Caco-2 (cell line): ENCODE measurements around the gene CRB1. TPM values are rescaled to one million over a fixed set of nuclear protein-coding genes. Genes with fewer than 3 reads are reported as not detected.
A peak's percentile ranks its signal among the peaks of the same experiment; 100 is the strongest.

Experiments
- BruUV-seq: library from RNA; stranded (reverse); fragments of 400-500 nt; replicated peaks from 2 replicates; lab custom pipeline; 2021; lab: Mats Ljungman, UMichigan
- CTCF ChIA-PET: fragments of 300-600 bp; sonication (Branson Sonifier 250); formaldehyde crosslinking; loops from one replicate; lab custom pipeline; 2022; ENCODE audit warnings: antibody characterized with exemption; lab: Charles Lee
- POLR2A ChIA-PET: fragments of 300-600 bp; sonication (Branson Sonifier 250); formaldehyde crosslinking; loops from one replicate; lab custom pipeline; 2022; ENCODE audit warnings: antibody characterized with exemption; lab: Charles Lee
- DNase-seq, 2 experiments: peaks; one replicate each; pipeline versions ENCODE4 v3.0.0 to v3.0.0-alpha.2; 2020 to 2022
- H3K27me3 ChIP-seq: replicated peaks from 2 replicates; pipeline ENCODE4 v1.6.0; 2011; ENCODE audit warnings: low read length; ENCODE audit not compliant: control insufficient read depth, insufficient read depth
- H3K36me3 ChIP-seq: 2 replicates; pipeline ENCODE4 v1.5.1; 2011; ENCODE audit warnings: low read length; ENCODE audit not compliant: control insufficient read depth, insufficient read depth
- H3K4me1 ChIP-seq: fragments of 250-450 bp; sonication (Bioruptor Pico); 2 replicates; pipeline ENCODE4 v1.5.1; 2020; ENCODE audit warnings: mild to moderate bottlenecking
- H3K4me3 ChIP-seq: 2 replicates; pipeline ENCODE4 v1.5.1; 2011; ENCODE audit warnings: low read depth, mild to moderate bottlenecking, control low read depth, low read length
- H3K9me3 ChIP-seq: fragments of 250-450 bp; sonication (Bioruptor Pico); 2 replicates; pipeline ENCODE4 v1.5.1; 2020; ENCODE audit warnings: mild to moderate bottlenecking, moderate library complexity
- H3K27ac Mint-ChIP-seq: one replicate; pipeline ENCODE4 v1.8.0; 2022; ENCODE audit warnings: mixed read lengths; ENCODE audit not compliant: unreplicated experiment
- H3K27me3 Mint-ChIP-seq: one replicate; pipeline ENCODE4 v1.8.0; 2022; ENCODE audit warnings: mixed read lengths; ENCODE audit not compliant: insufficient read depth, unreplicated experiment
- H3K36me3 Mint-ChIP-seq: one replicate; pipeline ENCODE4 v1.8.0; 2022; ENCODE audit warnings: mild to moderate bottlenecking, mixed read lengths; ENCODE audit not compliant: insufficient read depth, unreplicated experiment
- H3K4me1 Mint-ChIP-seq: one replicate; pipeline ENCODE4 v1.8.0; 2022; ENCODE audit warnings: low read depth, mixed read lengths; ENCODE audit not compliant: unreplicated experiment
- H3K4me3 Mint-ChIP-seq: one replicate; pipeline ENCODE4 v1.8.0; 2022; ENCODE audit warnings: mild to moderate bottlenecking, moderate library complexity, mixed read lengths; ENCODE audit not compliant: unreplicated experiment
- H3K9me3 Mint-ChIP-seq: one replicate; pipeline ENCODE4 v1.8.0; 2022; ENCODE audit warnings: mixed read lengths; ENCODE audit not compliant: unreplicated experiment
- CTCF ChIP-seq, 2 experiments: fragments of 200-600 bp in 1 of 2; IDR thresholded peaks; 1 replicate in 1 of 2; 2 replicates in 1 of 2; pipeline versions ENCODE4 v1.5.1 to v1.8.0; 2011 to 2022; ENCODE audit warnings: antibody characterized with exemption in 1 of 2, control low read depth in 1 of 2, inconsistent platforms in 1 of 2, low read depth in 1 of 2, low read length in 1 of 2, mild to moderate bottlenecking in 1 of 2, moderate library complexity in 1 of 2; ENCODE audit not compliant: insufficient read depth in 1 of 2, severe bottlenecking in 1 of 2, unreplicated experiment in 1 of 2
- intact Hi-C: fragments of 100-400 bp; cut with micrococcal nuclease; formaldehyde crosslinking; loops from one replicate; pipeline ENCODE4 v1.10.0; 2022; ENCODE audit not compliant: unreplicated experiment
- total RNA-seq: library from RNA; stranded (reverse); gene quantifications from 2 replicates; pipeline ENCODE4 v1.2.3, GENCODE V29; 2022

The CRB1 gene
- total RNA-seq, 1 experiment from 2014 or later = not detected

- Histone ChIP-seq H3K4me3 (no peak overlapping the region), H3K36me3 (no peaks in the 10 kb centered on the region), H3K9me3 (no peaks in the 10 kb centered on the region), H3K4me1 (no peaks in the 10 kb centered on the region), H3K27me3 (no peaks in the 10 kb centered on the region)
- H3K27me3 Mint-ChIP-seq = no peaks in the 10 kb centered on the region
- no peak for DNase-seq
- H3K27ac Mint-ChIP-seq = no peak overlapping the region
- POLR2A ChIA-PET = no interaction called here
- H3K9me3 Mint-ChIP-seq = no peaks in the 10 kb centered on the region
- TF ChIP-seq CTCF (IDR thresholded peaks at IDR 0.05; ENCODE audit: insufficient read depth in 1 of 2, low read depth in 1 of 2, low read length in 1 of 2, severe bottlenecking in 1 of 2, unreplicated experiment in 1 of 2) = no peak
- no peak overlapping the region for H3K4me3 Mint-ChIP-seq
- intact Hi-C loops = no loop called here
- no peaks in the 10 kb centered on the region for H3K4me1 Mint-ChIP-seq
- CTCF ChIA-PET = no interaction called here
- BruUV-seq = no TSS peak
- H3K36me3 Mint-ChIP-seq = no peaks in the 10 kb centered on the region
These were observed 242.8 kb downstream of the CRB1 start for GRCh38 chr1:197510691-197511378.

- CTCF ChIA-PET = no interaction called here
- H3K27me3 Mint-ChIP-seq = no peaks in the 10 kb centered on the region
- no peaks in the 10 kb centered on the region for H3K36me3 Mint-ChIP-seq
- no peak overlapping the region for H3K4me3 Mint-ChIP-seq
- intact Hi-C loops = no loop called here
- H3K4me1 ChIP-seq = no peaks in the 10 kb centered on the region
- H3K9me3 Mint-ChIP-seq = no peaks in the 10 kb centered on the region
- DNase-seq = no peak
- BruUV-seq = no TSS peak
- no peak overlapping the region for H3K27ac Mint-ChIP-seq
- no peaks in the 10 kb centered on the region for H3K36me3 ChIP-seq
- no peak for TF ChIP-seq CTCF (IDR thresholded peaks at IDR 0.05; ENCODE audit: insufficient read depth in 1 of 2, low read depth in 1 of 2, low read length in 1 of 2, severe bottlenecking in 1 of 2, unreplicated experiment in 1 of 2)
- POLR2A ChIA-PET = no interaction called here
- H3K9me3 ChIP-seq = no peaks in the 10 kb centered on the region
- H3K4me1 Mint-ChIP-seq = no peaks in the 10 kb centered on the region
- H3K4me3 ChIP-seq = no peak overlapping the region
- no peaks in the 10 kb centered on the region for H3K27me3 ChIP-seq
These were observed 247.4 kb downstream of the CRB1 start for GRCh38 chr1:197515421-197515820.

- peak; percentile 34 to 36 for TF ChIP-seq CTCF (IDR thresholded peaks at IDR 0.05; ENCODE audit: insufficient read depth in 1 of 2, low read depth in 1 of 2, low read length in 1 of 2, severe bottlenecking in 1 of 2, unreplicated experiment in 1 of 2)
These were observed 251.8 kb downstream of the CRB1 start for GRCh38 chr1:197519741-197520334.

More at GRCh38 chr1:197519741-197520334, 251.8 kb downstream of the CRB1 start:
- DNase-seq = peak in 1 of 2 experiments; percentile 3
- Histone ChIP-seq H3K36me3 (no peaks in the 10 kb centered on the region), H3K4me3 (no peak overlapping the region), H3K4me1 (no peaks in the 10 kb centered on the region), H3K27me3 (no peaks in the 10 kb centered on the region), H3K9me3 (no peaks in the 10 kb centered on the region)
- H3K36me3 Mint-ChIP-seq = no peaks in the 10 kb centered on the region
- H3K4me3 Mint-ChIP-seq = no peak overlapping the region
- no peaks in the 10 kb centered on the region for H3K4me1 Mint-ChIP-seq
- ChIA-PET POLR2A (no interaction called here), CTCF (interaction anchor here (0.6 kb wide), 1 partner anchor 10 kb away, joined by 5 read pairs; no protein-coding TSS in a partner anchor)
- no peaks in the 10 kb centered on the region for H3K27me3 Mint-ChIP-seq
- BruUV-seq = no TSS peak
- H3K9me3 Mint-ChIP-seq = no peaks in the 10 kb centered on the region
- intact Hi-C loops = loop anchor here (2.0 to 10.0 kb wide), 5 partner anchors 95 to 1167 kb away; partner anchors contain the start of gene NEK7
- no peak overlapping the region for H3K27ac Mint-ChIP-seq
